HG02973 (cell line): ENCODE measurements around the gene PHOX2A.

Experiments used
- ATAC-seq: cut with Tn5 transposase; IDR thresholded peaks from one replicate; pipeline ENCODE4 v1.9.1; 2021; ENCODE audit warnings: moderate library complexity; ENCODE audit not compliant: unreplicated experiment

Gene PHOX2A

GRCh38 chr11:72189455-72190250, 54.3 kb downstream of the PHOX2A start:
- ATAC-seq, result no peak
